Upper lobe of left lung (tissue), 4 donors: ENCODE data around the gene HPS6.

ENCODE experiments used
- EP300 ChIP-seq, 4 donors: sonication (generic); formaldehyde crosslinking; IDR thresholded peaks; one replicate each; pipeline ENCODE4 v1.5.1; 2017; ENCODE audit warnings: antibody characterized with exemption in 4 of 4, control low read depth in 2 of 4
- POLR2A ChIP-seq, 4 donors: fragments of 450-650 bp; IDR thresholded peaks; one replicate each; pipeline ENCODE4 v1.5.1; 2016 to 2017; ENCODE audit warnings: antibody characterized with exemption in 4 of 4, mild to moderate bottlenecking in 2 of 4
- POLR2AphosphoS5 ChIP-seq, 2 donors: sonication (generic); formaldehyde crosslinking; IDR thresholded peaks; one replicate each; pipeline ENCODE4 v1.5.1; 2017; ENCODE audit warnings: antibody characterized with exemption in 2 of 2
- TF ChIP-seq, protein P1 (sequence below), 6 experiments: fragments of 450-650 bp in 4 of 6; fragments of 200-600 bp in 2 of 6; sonication (generic) in 2 of 6; IDR thresholded peaks; one replicate each; pipeline ENCODE4 v1.5.1; 2016 to 2019; ENCODE audit warnings: antibody characterized with exemption in 6 of 6

DNA sequence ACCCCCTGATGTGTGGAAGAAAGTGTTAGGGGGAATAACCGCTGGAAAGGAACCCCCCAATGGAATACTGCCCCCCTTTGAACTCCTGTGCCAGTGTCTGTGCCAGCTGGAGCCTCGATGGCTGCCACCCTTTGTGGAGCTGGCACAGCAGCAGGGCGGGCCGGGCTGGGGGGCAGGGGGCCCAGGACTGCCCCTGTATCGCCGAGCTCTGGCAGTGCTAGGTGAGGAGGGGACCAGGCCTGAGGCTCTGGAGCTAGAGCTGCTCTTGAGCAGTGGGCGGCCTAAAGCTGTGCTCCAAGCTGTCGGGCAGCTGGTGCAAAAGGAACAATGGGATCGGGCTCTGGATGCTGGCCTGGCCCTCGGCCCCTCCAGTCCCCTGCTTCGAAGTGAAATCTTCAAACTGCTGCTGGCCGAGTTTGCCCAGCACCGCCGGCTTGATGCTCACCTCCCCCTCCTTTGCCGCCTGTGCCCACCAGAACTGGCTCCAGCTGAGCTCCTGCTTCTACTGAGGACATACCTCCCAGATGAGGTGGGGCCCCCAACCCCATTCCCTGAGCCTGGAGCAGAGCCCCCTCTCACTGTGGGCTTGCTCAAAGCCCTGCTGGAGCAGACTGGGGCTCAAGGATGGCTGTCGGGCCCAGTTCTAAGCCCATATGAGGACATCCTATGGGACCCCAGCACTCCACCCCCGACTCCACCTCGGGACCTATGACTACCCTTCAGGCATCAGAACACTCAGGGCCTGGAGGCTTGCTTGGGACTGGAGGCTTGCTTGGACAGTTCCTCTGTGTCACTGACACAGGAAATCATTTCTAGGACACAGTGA, 2.2 kb downstream of the HPS6 start:
- TF ChIP-seq, protein P1, sequence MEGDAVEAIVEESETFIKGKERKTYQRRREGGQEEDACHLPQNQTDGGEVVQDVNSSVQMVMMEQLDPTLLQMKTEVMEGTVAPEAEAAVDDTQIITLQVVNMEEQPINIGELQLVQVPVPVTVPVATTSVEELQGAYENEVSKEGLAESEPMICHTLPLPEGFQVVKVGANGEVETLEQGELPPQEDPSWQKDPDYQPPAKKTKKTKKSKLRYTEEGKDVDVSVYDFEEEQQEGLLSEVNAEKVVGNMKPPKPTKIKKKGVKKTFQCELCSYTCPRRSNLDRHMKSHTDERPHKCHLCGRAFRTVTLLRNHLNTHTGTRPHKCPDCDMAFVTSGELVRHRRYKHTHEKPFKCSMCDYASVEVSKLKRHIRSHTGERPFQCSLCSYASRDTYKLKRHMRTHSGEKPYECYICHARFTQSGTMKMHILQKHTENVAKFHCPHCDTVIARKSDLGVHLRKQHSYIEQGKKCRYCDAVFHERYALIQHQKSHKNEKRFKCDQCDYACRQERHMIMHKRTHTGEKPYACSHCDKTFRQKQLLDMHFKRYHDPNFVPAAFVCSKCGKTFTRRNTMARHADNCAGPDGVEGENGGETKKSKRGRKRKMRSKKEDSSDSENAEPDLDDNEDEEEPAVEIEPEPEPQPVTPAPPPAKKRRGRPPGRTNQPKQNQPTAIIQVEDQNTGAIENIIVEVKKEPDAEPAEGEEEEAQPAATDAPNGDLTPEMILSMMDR (IDR thresholded peaks at IDR 0.05) = no peak
- TF ChIP-seq POLR2A (IDR thresholded peaks at IDR 0.05) (no peak), POLR2AphosphoS5 (IDR thresholded peaks at IDR 0.05) (no peak), EP300 (IDR thresholded peaks at IDR 0.05) (no peak)
